DMS 273 treated with DMSO at 0.1 percent for 48 hours (cell line): ENCODE data around the gene GIPC3.

Experiments used
- DNase-seq: peaks from one replicate; lab custom pipeline; 2025; lab: John Stamatoyannopoulos, UW

Gene GIPC3

GRCh38 chr19:3638208-3639193, 53.2 kb downstream of the GIPC3 start:
- DNase-seq: no peak

- no peak for DNase-seq
Observed at GRCh38 chr19:3639479-3639878, 54.2 kb downstream of the GIPC3 start.

GRCh38 chr19:3641515-3642269, 56.4 kb downstream of the GIPC3 start:
- no peak for DNase-seq

DNA sequence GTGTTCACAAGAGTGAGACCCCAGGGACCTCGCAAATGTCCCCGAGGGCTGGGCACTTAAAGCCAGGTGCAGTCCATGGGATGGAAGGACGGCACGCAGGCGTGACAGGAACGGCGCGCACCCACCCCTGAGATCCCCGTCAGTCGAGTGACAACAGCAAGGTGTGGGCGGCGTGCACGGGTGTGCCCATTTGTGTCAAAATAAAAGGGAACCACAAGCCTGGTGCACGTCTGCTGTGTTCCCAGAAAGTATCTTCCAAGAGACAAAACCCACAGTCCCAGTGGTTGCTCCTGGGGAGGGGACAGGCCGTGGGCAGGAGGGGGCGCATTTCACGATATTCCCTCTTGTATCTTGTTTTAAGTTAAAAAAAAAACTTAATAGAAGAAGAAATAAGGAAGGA, 57.0 kb downstream of the GIPC3 start:
- no peak for DNase-seq
